Measurements from ENCODE around the gene PIF1. TPM values are rescaled to one million over a fixed set of nuclear protein-coding genes. Genes with fewer than 3 reads are reported as not detected.
A peak's percentile ranks its signal among the peaks of the same experiment; 100 is the strongest.
"Not testable (repeated sequence)": the region's sequence is repeated elsewhere in the genome, so short reads cannot be mapped to it uniquely, and the experiment has no call there.

The PIF1 gene
- total and polyA plus RNA-seq, 7 experiments from 2014 or later, result 0.34 to 30.2 (median 1.0) TPM; not detected in 4

DNA sequence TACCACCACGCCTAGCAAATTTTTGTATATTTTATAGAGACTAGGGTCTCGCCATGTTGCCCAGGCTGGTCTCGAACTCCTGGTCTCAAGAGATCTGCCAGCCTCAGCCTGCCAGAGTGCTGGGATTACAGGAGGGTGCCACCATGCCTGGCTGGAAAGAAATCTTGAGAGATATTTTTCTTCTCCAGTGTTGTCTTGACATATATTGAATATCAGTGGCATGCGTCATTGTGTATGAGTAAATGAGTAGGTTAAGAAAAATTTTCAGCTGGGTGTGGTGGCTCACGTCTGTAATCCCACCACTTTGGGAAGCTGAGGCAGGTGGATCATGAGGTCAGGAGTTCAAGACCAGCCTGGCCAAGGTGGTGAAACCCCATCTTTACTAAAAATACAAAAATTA lies 3.5 kb upstream of the PIF1 start:
- ChIA-PET CTCF (no interaction called here), POLR2A (no interaction called here)
- DNase-seq (no peak), ATAC-seq (no peak)
- Histone ChIP-seq H3K9me3 (ENCODE audit: control insufficient read depth in 2 of 3, low read length in 3 of 3) (no peaks in the 10 kb centered on the region), H3K36me3 (ENCODE audit: control insufficient read depth in 2 of 3, insufficient read depth in 3 of 3, low read length in 3 of 3) (no peaks in the 10 kb centered on the region), H3K4me1 (ENCODE audit: control insufficient read depth in 2 of 2, insufficient read depth in 2 of 2, low read length in 2 of 2) (peaks cover 15 to 17% of the 10 kb centered on the region in 2 donors), H3K27me3 (ENCODE audit: control insufficient read depth in 2 of 2, insufficient read depth in 2 of 2, low read length in 2 of 2) (peaks cover 0 to 4% of the 10 kb centered on the region in 2 donors), H3K27ac (ENCODE audit: low read depth, low read length) (no peak overlapping the region), H3K4me3 (ENCODE audit: low read length) (no peak overlapping the region)
- peaks cover 0 to 2% (median 0%) of the 10 kb centered on the region in 5 donors for H3K36me3 Mint-ChIP-seq
- no peak overlapping the region for H3K27ac Mint-ChIP-seq
- no peaks in the 10 kb centered on the region for H3K9me3 Mint-ChIP-seq
- H3K27me3 Mint-ChIP-seq, result peaks cover 0 to 7% (median 5%) of the 10 kb centered on the region in 5 donors
- no peak overlapping the region for H3K4me3 Mint-ChIP-seq
- intact Hi-C loops (cut with micrococcal nuclease), result loop anchor here in 1 of 2 donors (5.0 to 10.0 kb wide), 3 partner anchors 444 to 734 kb away; partner anchors contain the start of genes CIAO2A, PCLAF, SNX1 and SNX22
- peaks cover 17 to 29% (median 26%) of the 10 kb centered on the region in 7 donors for H3K4me1 Mint-ChIP-seq

DNA sequence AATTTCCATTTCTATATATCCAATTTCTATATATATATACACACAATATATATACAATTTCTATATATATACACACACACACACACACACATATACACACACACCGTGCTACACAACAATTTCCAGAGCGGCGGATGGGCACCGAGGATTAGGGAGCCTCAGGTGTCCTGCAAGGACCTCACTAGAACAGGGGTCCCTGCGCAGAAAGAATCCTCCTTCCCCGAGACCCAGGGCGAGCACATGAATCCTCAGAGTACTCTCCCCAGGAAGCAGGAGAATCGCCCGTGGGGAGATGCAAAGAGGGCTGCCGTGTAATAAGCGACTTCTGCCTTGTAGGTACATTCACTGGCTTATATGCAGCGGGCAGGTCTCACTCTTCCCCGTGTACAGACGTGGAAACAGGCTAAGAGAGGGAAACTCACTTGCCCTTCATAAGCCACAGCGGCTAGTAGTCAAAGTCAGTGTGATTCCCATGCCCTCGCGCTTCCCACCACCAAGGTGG lies 467 bp downstream of the PIF1 start:
- Mint-ChIP-seq H3K4me3 (peak overlapping the region; percentile 82 to 95 (median 88)), H3K4me1 (peaks cover 25 to 40% (median 33%) of the 10 kb centered on the region in 7 donors), H3K36me3 (peaks cover 0 to 8% (median 0%) of the 10 kb centered on the region in 5 donors), H3K27ac (peak overlapping the region in 5 of 9 donors; percentile 41 to 91 (median 54)), H3K9me3 (no peaks in the 10 kb centered on the region), H3K27me3 (peaks cover 0 to 19% (median 12%) of the 10 kb centered on the region in 5 donors)
- peak overlapping the region; percentile 71 for H3K4me3 ChIP-seq (ENCODE audit: low read length)
- ATAC-seq, result no peak
- intact Hi-C loops (cut with micrococcal nuclease), result loop anchor here (1.0 to 10.0 kb wide), 9 partner anchors 10 to 730 kb away; partner anchors contain the start of genes PLEKHO2 (in 2 of the 2), CIAO2A (in 1 of the 2), CLPX (in 1 of the 2) and PCLAF (in 1 of the 2)
- H3K36me3 ChIP-seq (ENCODE audit: control insufficient read depth in 2 of 3, insufficient read depth in 3 of 3, low read length in 3 of 3), result no peaks in the 10 kb centered on the region
- no peak overlapping the region for H3K27ac ChIP-seq (ENCODE audit: low read depth, low read length)
- peaks cover 21 to 24% of the 10 kb centered on the region in 2 donors for H3K4me1 ChIP-seq (ENCODE audit: control insufficient read depth in 2 of 2, insufficient read depth in 2 of 2, low read length in 2 of 2)
- POLR2A ChIA-PET, result interaction anchor here (0.7 to 2.1 kb wide), 7 partner anchors 11 to 662 kb away, joined by 3 to 17 read pairs (median 5); partner anchors contain the start of genes PPIB and ZNF609
- H3K9me3 ChIP-seq (ENCODE audit: control insufficient read depth in 2 of 3, low read length in 3 of 3), result no peaks in the 10 kb centered on the region
- peaks cover 0 to 4% of the 10 kb centered on the region in 2 donors for H3K27me3 ChIP-seq (ENCODE audit: control insufficient read depth in 2 of 2, insufficient read depth in 2 of 2, low read length in 2 of 2)
- CTCF ChIA-PET, result interaction anchor here (2.2 kb wide), 1 partner anchor 11 kb away, joined by 13 read pairs; no protein-coding TSS in a partner anchor
- DNase-seq, result peak in 3 of 9 donors; percentile 25 to 33 (median 32)

DNA sequence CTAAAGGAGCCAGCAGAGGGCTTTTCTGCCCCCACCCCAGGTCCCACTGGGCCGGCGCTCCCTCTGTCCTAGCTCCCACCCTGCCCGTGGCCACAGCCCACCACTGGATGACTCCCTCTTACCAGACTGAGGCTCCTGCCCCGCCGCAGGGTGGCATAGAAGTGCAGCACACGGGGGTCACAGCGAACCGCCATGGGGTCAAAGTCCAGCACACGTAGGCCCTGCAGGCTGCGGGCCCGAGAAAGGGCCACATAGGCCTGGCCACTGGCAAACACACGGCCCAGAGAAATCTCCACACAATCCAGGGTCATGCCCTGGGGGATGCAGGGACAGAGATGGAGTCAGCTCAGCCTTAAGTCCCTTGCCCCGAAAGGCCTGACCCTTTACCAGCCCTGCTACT lies 9.0 kb downstream of the PIF1 start:
- intact Hi-C loops (cut with micrococcal nuclease), result no loop called here
- ATAC-seq, result no peak
- no peak for DNase-seq
- Mint-ChIP-seq H3K9me3 (peaks cover 0 to 1% (median 0%) of the 10 kb centered on the region in 11 donors), H3K27me3 (no peaks in the 10 kb centered on the region), H3K4me1 (peaks cover 0 to 5% (median 0%) of the 10 kb centered on the region in 7 donors), H3K27ac (no peak overlapping the region), H3K4me3 (no peak overlapping the region), H3K36me3 (peaks cover 0 to 10% (median 0%) of the 10 kb centered on the region in 5 donors)
- H3K27ac ChIP-seq (ENCODE audit: low read depth, low read length), result no peak overlapping the region
- ChIA-PET POLR2A (no interaction called here), CTCF (interaction anchor here (1.3 kb wide), 1 partner anchor 16 kb away, joined by 5 read pairs; no protein-coding TSS in a partner anchor)
- no peaks in the 10 kb centered on the region for H3K27me3 ChIP-seq (ENCODE audit: control insufficient read depth in 2 of 2, insufficient read depth in 2 of 2, low read length in 2 of 2)
- no peaks in the 10 kb centered on the region for H3K4me1 ChIP-seq (ENCODE audit: control insufficient read depth in 2 of 2, insufficient read depth in 2 of 2, low read length in 2 of 2)
- H3K36me3 ChIP-seq (ENCODE audit: control insufficient read depth in 2 of 3, insufficient read depth in 3 of 3, low read length in 3 of 3), result no peaks in the 10 kb centered on the region
- no peak overlapping the region for H3K4me3 ChIP-seq (ENCODE audit: low read length)
- no peaks in the 10 kb centered on the region for H3K9me3 ChIP-seq (ENCODE audit: control insufficient read depth in 2 of 3, low read length in 3 of 3)

DNA sequence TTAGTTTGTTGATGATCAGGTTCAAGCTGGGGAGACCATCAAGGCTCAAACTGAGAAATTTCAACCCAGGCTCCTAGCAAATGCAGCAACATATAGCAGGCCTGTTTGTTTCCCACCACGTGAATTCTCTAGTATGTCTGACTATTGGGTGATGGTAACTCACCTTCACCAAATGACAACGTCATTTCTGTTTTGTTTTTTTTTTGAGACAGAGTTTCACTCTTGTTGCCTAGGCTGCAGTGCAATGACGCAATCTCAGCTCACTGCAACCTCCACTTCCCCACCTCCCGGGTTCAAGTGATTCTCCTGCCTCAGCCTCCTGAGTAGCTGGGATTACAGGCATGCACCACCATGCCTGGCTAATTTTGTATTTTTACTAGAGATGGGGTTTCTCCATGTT lies 10.5 kb downstream of the PIF1 start:
- DNase-seq; H3K27ac ChIP-seq (ENCODE audit: low read depth, low read length); H3K9me3 Mint-ChIP-seq; H3K27me3 Mint-ChIP-seq; H3K9me3 ChIP-seq (ENCODE audit: control insufficient read depth in 2 of 3, low read length in 3 of 3); H3K4me3 ChIP-seq (ENCODE audit: low read length); H3K4me1 Mint-ChIP-seq; H3K4me1 ChIP-seq (ENCODE audit: control insufficient read depth in 2 of 2, insufficient read depth in 2 of 2, low read length in 2 of 2); H3K4me3 Mint-ChIP-seq; H3K36me3 ChIP-seq (ENCODE audit: control insufficient read depth in 2 of 3, insufficient read depth in 3 of 3, low read length in 3 of 3); ATAC-seq; H3K27me3 ChIP-seq (ENCODE audit: control insufficient read depth in 2 of 2, insufficient read depth in 2 of 2, low read length in 2 of 2); H3K36me3 Mint-ChIP-seq: not testable (repeated sequence)
- intact Hi-C loops (cut with micrococcal nuclease), result loop anchor here in 1 of 2 donors (5.0 kb wide), 1 partner anchor 38 kb away; the partner anchor contains the start of gene RBPMS2
- H3K27ac Mint-ChIP-seq, result peak overlapping the region in 2 of 9 donors; percentile 16 to 40
- ChIA-PET CTCF (interaction anchor here (0.6 to 1.1 kb wide), 2 partner anchors 21 to 626 kb away, joined by 5 read pairs; no protein-coding TSS in a partner anchor), POLR2A (interaction anchor here (0.9 kb wide), 1 partner anchor 15 kb away, joined by 4 read pairs; no protein-coding TSS in a partner anchor)

DNA sequence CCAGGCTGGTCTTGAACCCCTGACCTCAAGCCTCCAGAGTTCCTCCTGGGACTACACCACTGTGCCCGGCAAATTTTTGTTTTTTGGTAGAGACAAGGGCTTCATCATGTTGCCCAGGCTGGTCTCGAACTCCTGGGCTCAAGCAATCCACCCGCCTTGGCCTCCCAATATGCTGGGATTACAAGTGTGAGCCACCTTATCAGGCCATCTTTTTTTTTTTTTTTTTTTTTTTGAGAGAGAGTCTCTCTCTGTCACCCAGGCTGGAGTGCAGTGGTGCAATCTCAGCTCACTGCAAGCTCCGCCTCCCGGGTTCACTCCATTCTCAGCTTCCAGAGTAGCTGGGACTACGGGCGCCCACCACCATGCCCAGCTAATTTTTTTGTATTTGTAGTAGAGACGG lies 11.2 kb downstream of the PIF1 start:
- H3K27ac Mint-ChIP-seq, result peak overlapping the region in 1 of 9 donors; percentile 26
- H3K4me3 Mint-ChIP-seq, result not testable (repeated sequence)
- POLR2A ChIA-PET, result interaction anchor here (0.9 kb wide), 1 partner anchor 16 kb away, joined by 4 read pairs; no protein-coding TSS in a partner anchor

DNA sequence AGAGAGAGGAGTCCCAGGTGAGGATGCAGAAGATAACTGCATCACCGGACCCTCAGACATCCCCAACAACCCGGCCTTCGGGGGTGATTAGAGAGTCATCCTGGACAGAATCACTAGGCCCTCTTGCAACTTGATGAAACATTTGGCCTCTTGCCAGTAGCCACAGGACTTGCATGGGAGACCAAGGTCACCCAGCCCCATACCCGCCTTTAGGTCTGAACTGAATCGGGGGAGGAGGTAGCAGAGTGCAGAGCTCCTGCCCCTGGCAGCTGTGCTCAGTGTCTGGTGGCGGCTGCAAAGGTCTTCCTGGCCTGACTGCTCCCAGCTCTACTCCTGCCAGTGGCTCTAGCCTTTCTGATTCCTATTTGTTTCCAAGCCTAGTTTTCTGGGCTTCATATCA lies 12.4 kb downstream of the PIF1 start:
- no peak overlapping the region for H3K4me3 ChIP-seq (ENCODE audit: low read length)
- no peak for DNase-seq
- peak overlapping the region in 1 of 9 donors; percentile 15 for H3K27ac Mint-ChIP-seq
- H3K36me3 Mint-ChIP-seq, result peaks cover 0 to 4% (median 0%) of the 10 kb centered on the region in 5 donors
- H3K4me3 Mint-ChIP-seq, result no peak overlapping the region
- H3K9me3 ChIP-seq (ENCODE audit: control insufficient read depth in 2 of 3, low read length in 3 of 3), result no peaks in the 10 kb centered on the region
- ChIA-PET POLR2A (no interaction called here), CTCF (no interaction called here)
- peaks cover 0 to 3% of the 10 kb centered on the region in 2 donors for H3K4me1 ChIP-seq (ENCODE audit: control insufficient read depth in 2 of 2, insufficient read depth in 2 of 2, low read length in 2 of 2)
- H3K27me3 ChIP-seq (ENCODE audit: control insufficient read depth in 2 of 2, insufficient read depth in 2 of 2, low read length in 2 of 2), result no peaks in the 10 kb centered on the region
- intact Hi-C loops (cut with micrococcal nuclease), result loop anchor here in 1 of 2 donors (5.0 kb wide), 1 partner anchor 36 kb away; the partner anchor contains the start of gene RBPMS2
- H3K4me1 Mint-ChIP-seq, result peaks cover 0 to 8% (median 4%) of the 10 kb centered on the region in 7 donors
- no peak overlapping the region for H3K27ac ChIP-seq (ENCODE audit: low read depth, low read length)
- H3K9me3 Mint-ChIP-seq, result peaks cover 0 to 1% (median 0%) of the 10 kb centered on the region in 11 donors
- H3K27me3 Mint-ChIP-seq, result peaks cover 0 to 7% (median 0%) of the 10 kb centered on the region in 5 donors
- no peak for ATAC-seq
- no peaks in the 10 kb centered on the region for H3K36me3 ChIP-seq (ENCODE audit: control insufficient read depth in 2 of 3, insufficient read depth in 3 of 3, low read length in 3 of 3)

More for the DNA sequence above, 11.2 kb downstream of the PIF1 start:
- not testable (repeated sequence) for H3K4me1 Mint-ChIP-seq; H3K36me3 Mint-ChIP-seq; H3K36me3 ChIP-seq (ENCODE audit: control insufficient read depth in 2 of 3, insufficient read depth in 3 of 3, low read length in 3 of 3); ATAC-seq; H3K4me3 ChIP-seq (ENCODE audit: low read length); H3K27ac ChIP-seq (ENCODE audit: low read depth, low read length); DNase-seq; H3K27me3 Mint-ChIP-seq; H3K9me3 Mint-ChIP-seq; H3K9me3 ChIP-seq (ENCODE audit: control insufficient read depth in 2 of 3, low read length in 3 of 3); H3K27me3 ChIP-seq (ENCODE audit: control insufficient read depth in 2 of 2, insufficient read depth in 2 of 2, low read length in 2 of 2); H3K4me1 ChIP-seq (ENCODE audit: control insufficient read depth in 2 of 2, insufficient read depth in 2 of 2, low read length in 2 of 2)
- intact Hi-C loops (cut with micrococcal nuclease), result loop anchor here in 1 of 2 donors (5.0 kb wide), 1 partner anchor 37 kb away; the partner anchor contains the start of gene RBPMS2
- CTCF ChIA-PET, result interaction anchor here (0.6 to 1.1 kb wide), 2 partner anchors 22 to 626 kb away, joined by 5 read pairs; no protein-coding TSS in a partner anchor

Data from naive thymus-derived CD4-positive, alpha-beta T cell (primary cell).